GM19372 (cell line): ENCODE results near the gene SLC25A10.

Experiments used
- ATAC-seq: cut with Tn5 transposase; IDR thresholded peaks from one replicate; pipeline ENCODE4 v1.9.1; 2021; ENCODE audit warnings: mild to moderate bottlenecking, low read depth, moderate library complexity; ENCODE audit not compliant: unreplicated experiment

Gene SLC25A10

DNA sequence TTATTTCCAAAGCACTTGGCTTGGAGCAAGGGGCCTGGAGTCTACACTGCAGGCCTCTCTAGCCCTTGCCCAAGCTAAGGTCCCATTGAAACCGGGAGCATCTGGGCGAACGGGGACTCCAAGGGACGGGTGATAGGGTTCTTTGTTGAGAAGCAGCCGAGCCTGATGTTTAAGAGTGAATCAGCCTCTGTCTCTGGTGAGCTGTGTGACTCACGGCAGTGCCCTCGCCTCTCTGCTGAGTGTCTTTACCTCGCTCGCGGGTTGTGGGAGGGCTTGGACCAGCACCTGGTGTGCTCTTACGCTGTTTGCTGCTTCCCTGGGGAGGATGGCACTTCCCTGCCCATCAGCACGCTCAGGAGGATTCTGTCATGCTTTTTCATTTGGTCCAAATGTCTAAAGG lies 27.0 kb upstream of the SLC25A10 start:
- no peak for ATAC-seq

DNA sequence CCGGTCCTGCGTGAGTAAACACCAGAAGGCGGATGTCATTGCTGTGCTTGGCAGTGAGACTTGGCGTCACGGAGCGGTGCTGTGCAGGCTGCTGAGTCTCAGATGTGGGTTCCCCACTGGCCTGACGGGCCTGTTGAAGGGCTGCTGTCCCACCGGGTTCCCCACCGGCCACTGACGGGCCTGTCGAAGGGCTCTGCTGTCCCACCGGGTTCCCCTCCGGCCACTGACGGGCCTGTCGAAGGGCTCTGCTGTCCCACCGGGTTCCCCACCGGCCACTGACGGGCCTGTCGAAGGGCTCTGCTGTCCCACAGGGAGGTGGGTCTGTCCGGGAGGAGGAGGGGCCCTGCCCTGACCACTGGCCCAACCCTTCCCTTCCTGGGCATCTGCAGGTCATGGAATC lies 25.5 kb upstream of the SLC25A10 start:
- no peak for ATAC-seq

DNA sequence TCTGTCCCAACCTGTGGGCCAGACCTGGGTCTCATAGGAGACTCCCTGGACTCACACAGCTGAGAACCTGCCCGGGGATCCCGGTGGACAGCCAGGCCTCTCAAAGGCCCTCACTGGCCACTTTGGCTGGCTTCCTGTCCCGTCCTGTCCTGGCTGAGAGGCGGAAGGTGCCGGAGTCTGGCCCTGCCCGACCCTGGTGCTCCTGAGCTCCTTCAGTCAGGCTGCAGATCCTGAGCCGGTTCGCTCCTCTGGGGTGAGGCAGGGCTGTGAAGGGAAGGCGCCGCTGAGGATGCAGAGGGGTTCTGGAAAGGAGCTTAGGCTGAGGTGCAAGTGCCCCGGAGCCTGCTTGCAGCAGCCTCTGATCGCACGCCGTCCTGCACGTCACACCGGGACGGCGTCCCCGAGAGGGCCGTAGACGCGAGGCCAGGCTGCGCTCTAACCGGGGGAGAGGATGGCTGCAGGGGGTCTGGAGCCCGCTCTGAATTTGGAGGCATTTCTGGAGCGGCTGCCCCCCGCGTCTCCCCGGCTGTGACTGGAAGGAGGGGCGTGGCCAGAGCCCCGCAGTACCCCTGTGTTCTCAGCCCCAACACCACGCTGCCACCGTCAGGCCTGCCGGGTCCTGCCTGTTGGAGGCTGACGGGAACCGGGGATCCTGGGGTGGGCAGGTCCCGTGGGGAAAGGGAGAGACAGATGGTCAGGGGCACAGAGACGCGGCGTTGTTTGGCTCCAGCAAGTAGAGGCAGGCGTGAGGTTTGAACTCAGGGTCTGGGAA lies 24.1 kb upstream of the SLC25A10 start:
- no peak for ATAC-seq

DNA sequence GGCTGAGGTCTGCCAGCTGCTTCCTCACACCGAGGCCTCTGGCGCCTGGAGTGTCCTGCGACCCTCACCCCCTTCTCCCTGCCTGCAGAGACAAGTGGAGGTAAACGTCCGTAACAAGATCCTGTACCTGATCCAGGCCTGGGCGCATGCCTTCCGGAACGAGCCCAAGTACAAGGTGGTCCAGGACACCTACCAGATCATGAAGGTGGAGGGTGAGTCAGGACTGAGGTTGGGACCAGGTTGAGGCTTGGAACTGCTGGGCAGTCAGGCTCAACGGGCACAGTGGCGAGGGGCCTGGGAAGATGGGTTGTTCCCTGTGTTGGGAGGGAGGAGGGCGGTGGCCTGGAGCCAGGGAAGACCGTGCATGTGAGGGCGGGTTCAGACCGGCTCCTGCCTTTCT lies 23.5 kb upstream of the SLC25A10 start:
- no peak for ATAC-seq

DNA sequence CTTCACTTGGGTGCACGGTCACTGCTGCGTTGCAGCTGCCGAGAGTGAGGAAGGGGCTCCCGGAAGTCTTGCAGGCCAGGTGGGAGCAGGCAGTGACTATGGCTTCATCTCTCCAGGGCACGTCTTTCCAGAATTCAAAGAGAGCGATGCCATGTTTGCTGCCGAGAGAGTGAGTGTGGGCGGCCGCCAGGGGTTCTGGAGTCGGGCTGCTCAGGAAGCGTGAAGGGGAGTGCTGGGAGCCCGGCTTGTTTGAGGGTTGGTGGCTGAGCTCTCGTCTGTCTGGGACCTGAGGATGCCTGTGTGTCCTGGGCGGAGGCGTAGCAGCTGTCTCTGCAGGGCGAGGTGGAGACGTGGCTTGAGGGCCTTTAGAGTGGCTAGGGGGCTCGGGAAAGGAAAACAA lies 22.0 kb upstream of the SLC25A10 start:
- no peak for ATAC-seq

DNA sequence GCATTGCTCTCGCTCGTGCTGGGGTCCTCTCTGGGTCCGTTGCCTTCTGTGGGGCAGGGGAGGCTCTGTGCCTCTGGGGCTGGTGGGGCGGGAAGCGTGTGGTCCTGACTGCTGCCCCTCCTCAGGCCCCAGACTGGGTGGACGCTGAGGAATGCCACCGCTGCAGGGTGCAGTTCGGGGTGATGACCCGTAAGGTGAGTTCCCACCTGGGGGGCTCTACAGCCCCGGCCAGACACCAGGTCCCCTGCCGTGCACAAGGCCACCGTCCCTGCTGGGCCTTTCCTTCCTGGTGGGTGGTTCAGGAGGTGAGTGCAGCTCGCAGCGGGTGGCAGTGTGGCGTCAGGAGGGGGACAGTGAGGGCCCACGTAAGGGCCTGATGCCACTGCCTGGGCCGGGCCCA lies 21.5 kb upstream of the SLC25A10 start:
- ATAC-seq = no peak

DNA sequence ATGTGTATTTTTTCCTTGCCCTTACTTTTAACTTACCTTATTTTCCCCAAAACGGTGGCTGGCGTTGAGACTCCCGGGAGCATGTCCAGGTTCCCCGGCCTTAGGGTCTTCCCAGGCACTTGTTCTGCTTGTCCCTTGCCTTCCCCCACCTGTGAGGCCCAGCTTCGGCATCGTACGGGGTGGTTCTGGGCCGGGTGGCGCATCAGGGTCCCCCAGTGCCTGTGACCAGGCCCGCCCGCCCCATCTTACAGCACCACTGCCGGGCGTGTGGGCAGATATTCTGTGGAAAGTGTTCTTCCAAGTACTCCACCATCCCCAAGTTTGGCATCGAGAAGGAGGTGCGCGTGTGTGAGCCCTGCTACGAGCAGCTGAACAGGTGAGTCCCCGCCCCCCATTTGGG lies 20.9 kb upstream of the SLC25A10 start:
- ATAC-seq = no peak

DNA sequence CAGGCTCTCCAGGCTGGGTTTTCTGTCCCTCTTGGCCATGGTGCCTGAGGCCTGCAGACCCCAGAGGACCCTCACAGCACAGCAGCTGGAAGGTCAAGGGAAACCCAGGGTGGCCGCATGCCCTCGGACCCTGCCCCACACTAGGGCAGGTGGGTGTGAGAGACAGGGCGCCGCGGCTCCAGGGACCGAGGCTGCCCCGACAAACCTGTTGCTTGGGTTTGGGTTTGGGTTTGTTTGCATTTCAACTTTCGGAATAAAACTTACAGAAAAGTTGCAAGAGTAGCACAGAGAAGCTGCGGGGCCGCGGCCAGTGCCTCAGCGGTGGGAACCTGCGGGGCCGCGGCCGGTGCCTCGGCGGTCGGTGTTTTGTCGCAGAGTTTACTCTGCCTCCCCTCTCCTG lies 20.5 kb upstream of the SLC25A10 start:
- no peak for ATAC-seq

DNA sequence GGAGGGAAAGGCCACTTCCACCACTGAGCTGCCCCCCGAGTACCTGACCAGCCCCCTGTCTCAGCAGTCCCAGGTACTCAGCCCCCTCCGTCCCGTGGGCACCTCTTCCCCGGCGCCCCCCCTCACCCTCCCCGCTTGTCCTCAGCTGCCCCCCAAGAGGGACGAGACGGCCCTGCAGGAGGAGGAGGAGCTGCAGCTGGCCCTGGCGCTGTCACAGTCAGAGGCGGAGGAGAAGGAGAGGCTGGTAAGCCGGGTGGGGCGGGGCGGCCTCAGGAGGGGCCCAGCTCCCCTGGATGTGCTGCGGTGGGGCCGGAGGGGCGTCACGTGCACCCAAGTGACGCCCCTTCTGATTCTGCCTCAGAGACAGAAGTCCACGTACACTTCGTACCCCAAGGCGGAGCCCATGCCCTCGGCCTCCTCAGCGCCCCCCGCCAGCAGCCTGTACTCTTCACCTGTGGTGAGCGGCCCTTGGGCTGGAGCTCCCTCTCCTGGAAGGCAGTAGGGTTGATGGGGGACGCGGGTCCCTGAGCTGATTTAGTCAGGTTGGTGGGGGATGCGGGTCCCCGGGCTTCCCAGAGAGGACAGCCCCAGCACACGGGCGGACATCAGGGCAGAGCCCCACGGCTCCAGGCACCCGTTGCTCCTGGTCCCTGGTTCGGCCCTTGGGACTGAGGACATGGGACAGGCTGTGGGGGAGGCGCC lies 18.4 kb upstream of the SLC25A10 start:
- no peak for ATAC-seq

DNA sequence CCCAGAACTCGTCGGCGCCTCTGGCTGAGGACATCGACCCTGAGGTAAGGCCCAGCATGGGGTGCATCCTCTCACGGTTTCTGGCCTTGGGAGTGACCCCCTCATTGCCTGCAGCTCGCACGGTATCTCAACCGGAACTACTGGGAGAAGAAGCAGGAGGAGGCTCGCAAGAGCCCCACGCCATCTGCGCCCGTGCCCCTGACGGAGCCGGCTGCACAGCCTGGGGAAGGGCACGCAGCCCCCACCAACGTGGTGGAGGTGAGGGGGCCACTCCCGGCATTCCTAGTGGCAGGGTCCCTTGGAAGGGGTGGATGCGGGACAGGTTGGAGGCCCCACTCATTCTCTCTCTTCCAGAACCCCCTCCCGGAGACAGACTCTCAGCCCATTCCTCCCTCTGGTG lies 17.3 kb upstream of the SLC25A10 start:
- ATAC-seq = no peak

DNA sequence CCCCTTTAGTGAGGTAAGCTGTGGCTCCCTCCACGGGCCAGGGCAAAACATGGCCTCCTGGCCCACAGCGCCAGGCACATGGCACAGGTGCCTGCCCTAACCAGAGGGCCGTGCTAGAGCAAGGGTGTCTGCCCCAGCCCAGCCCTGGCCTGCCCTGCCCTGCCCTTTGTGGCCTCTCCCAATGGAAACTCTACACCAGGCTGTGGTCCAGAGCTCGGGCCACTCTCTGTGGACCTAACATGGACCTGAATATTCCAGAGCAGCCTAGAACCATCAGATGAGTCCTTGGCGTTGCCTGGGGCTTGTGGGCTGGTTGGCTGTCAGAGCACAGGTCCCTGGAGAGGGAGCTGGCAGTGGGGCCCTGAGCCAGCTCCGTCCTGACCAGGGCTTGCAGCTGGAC lies 16.9 kb upstream of the SLC25A10 start:
- no peak for ATAC-seq

DNA sequence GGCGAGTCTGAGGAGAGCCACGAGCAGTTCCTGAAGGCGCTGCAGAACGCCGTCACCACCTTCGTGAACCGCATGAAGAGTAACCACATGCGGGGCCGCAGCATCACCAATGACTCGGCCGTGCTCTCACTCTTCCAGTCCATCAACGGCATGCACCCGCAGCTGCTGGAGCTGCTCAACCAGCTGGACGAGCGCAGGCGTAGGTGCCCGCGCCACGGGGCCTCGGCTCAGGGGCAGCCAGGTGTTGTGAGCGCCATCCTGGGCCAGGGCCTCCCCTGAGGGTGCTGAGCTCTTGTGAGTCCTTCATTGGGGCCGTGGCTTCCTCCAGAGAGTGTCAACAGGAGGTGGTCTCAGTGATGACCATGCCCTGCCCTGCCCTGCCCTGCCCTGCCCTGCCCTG lies 16.3 kb upstream of the SLC25A10 start:
- ATAC-seq = no peak

DNA sequence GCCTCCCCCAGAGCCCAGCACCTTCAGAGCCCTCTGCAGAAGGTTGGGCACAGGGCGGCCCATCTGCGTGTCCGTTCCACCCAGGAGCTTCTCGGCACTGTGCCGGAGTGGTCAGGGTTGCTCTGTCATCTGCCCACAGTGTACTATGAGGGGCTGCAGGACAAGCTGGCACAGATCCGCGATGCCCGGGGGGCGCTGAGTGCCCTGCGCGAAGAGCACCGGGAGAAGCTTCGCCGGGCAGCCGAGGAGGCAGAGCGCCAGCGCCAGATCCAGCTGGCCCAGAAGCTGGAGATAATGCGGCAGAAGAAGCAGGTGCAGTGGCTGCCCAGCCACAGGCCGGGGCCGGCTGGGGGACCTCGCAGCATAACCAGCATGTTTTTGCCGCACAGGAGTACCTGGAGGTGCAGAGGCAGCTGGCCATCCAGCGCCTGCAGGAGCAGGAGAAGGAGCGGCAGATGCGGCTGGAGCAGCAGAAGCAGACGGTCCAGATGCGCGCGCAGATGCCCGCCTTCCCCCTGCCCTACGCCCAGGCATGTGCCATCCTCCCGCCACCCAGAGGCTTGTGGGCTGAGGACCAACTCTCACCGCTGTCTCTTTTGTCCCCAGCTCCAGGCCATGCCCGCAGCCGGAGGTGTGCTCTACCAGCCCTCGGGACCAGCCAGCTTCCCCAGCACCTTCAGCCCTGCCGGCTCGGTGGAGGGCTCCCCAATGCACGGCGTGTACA lies 15.7 kb upstream of the SLC25A10 start:
- ATAC-seq = no peak

DNA sequence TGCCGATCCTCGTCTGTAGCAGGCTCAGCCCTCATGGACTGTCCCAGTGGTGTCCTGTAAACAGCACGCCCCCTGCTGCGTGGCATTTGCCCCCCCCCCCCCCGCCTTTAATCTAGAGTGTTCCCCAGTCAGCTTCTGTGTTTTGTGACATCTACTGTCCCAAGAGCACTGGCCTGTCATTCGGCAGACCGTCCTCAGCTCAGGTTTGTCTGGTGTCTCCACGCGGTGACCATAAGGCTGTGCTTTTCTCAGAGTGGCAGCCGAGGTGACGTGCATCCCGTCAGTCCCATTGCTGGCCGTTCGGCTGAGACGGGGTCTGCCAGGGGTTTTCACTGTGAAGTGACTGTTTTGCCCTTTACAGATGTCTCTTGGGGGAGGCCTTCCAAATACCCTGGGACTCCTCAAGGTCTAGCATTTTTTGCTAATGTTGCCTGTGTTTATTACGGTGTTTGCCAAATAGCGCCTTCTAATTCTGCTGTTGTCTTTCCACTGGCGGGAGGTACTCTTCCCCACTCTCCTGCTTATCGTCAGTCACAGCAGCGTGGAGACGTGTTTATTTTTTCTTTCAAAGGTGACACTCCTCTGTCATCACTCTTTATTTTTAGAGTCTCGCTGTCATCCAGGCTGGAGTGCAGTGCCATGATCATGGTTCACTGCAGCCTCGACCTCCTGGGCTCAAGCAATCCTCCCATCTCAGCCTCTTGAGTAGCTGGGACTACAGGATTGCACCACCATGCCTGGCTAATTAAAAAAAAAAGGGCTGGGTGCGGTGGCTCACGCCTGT lies 14.6 kb upstream of the SLC25A10 start:
- no peak for ATAC-seq

DNA sequence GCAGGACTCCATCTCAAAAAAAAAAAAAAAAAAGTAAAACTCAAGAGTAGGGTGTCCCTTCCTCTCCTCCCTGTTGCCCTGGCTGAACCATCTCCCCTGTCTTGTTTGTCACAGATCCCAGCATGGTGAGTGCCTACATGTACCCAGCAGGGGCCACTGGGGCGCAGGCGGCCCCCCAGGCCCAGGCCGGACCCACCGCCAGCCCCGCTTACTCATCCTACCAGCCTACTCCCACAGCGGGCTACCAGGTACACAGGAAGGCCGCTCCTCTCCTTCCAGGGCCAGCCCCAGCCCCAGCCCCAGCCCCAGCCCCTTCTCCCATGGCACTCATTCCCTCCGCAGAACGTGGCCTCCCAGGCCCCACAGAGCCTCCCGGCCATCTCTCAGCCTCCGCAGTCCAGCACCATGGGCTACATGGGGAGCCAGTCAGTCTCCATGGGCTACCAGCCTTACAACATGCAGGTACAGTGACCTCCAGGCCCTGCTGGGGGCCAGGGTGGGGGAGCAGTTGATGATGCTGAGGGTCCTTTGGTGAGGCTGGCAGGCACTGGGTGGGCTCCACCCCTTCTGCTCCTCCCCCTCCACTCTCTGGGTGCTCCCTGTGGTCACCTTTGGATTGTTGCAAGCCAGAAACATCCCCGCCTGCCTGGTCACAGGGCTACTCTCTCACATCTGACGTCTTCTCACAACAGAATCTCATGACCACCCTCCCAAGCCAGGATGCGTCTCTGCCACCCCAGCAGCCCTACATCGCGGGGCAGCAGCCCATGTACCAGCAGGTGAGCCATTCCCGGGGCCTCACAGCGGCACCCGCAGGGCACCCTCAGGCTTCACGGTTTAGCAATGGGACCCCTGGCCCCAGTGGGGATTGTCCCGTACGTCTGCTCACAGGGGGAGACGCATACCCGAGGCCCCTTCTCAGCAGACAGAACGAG lies 11.5 kb upstream of the SLC25A10 start:
- no peak for ATAC-seq

DNA sequence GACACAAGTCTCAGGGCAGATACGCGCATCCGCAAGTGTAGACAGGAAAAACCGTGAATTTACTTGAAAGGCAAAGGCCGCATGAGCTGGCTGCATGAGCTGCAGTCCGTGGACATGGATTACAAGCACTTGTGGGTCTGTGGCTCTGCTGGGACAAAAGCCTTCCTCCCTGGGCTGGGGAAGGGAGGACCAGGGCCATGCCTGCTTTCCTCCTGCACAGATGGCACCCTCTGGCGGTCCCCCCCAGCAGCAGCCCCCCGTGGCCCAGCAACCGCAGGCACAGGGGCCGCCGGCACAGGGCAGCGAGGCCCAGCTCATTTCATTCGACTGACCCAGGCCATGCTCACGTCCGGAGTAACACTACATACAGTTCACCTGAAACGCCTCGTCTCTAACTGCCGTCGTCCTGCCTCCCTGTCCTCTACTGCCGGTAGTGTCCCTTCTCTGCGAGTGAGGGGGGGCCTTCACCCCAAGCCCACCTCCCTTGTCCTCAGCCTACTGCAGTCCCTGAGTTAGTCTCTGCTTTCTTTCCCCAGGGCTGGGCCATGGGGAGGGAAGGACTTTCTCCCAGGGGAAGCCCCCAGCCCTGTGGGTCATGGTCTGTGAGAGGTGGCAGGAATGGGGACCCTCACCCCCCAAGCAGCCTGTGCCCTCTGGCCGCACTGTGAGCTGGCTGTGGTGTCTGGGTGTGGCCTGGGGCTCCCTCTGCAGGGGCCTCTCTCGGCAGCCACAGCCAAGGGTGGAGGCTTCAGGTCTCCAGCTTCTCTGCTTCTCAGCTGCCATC lies 10.6 kb upstream of the SLC25A10 start:
- no peak for ATAC-seq

DNA sequence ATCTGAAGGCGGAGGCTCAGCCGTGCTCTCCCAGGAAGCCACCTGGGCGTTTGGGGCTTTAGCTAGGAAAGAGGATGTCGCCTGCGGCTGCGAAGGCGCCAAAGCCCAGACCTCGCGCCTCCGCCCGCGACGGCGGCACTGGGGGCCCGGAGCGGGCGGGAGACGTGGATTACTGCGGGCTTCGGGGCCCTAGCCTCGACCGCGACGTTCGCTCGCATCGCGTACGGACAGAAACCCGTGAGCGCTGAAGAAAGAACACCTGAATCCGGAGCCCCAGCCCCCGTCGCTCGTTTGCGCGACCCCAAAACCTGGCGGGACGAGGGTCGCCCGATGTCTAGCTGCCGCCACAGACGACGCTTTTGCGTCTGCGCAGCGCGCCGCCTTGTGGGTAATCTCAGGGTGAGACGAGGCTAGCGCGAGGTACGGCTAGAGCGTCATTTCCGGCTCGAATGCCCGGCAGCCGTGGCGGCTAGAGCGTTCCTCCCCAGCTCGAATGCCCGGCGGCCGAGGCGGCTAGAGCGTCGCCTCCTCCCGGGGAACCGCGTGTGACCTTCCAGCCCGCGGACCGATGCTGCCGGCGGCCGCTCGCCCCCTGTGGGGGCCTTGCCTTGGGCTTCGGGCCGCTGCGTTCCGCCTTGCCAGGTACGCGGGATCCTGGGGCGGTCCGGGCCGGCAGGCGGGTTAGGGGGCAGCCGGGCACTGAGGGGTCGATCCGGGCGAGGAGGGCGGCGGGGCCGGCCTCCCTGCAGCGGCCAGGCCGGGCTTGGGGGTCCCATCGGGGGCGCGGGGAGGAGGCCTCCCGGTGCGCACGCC lies 8.9 kb upstream of the SLC25A10 start, which contains the start of gene MRPL12:
Gene MRPL12 (plus strand): TSS at position 434 of the 813 bp plus-strand sequence. CDS start 135 bp downstream, at position 569.
- peak; percentile 86 for ATAC-seq
